Measurements from ENCODE around the gene PFKL. TPM values are rescaled to one million over a fixed set of nuclear protein-coding genes. Genes with fewer than 3 reads are reported as not detected.

PFKL gene
- total RNA-seq, 1 donor, result 114 TPM

GRCh38 chr21:44314128-44314527 is 14.3 kb downstream of the PFKL start:
- TF ChIP-seq, protein P1, sequence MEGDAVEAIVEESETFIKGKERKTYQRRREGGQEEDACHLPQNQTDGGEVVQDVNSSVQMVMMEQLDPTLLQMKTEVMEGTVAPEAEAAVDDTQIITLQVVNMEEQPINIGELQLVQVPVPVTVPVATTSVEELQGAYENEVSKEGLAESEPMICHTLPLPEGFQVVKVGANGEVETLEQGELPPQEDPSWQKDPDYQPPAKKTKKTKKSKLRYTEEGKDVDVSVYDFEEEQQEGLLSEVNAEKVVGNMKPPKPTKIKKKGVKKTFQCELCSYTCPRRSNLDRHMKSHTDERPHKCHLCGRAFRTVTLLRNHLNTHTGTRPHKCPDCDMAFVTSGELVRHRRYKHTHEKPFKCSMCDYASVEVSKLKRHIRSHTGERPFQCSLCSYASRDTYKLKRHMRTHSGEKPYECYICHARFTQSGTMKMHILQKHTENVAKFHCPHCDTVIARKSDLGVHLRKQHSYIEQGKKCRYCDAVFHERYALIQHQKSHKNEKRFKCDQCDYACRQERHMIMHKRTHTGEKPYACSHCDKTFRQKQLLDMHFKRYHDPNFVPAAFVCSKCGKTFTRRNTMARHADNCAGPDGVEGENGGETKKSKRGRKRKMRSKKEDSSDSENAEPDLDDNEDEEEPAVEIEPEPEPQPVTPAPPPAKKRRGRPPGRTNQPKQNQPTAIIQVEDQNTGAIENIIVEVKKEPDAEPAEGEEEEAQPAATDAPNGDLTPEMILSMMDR (IDR thresholded peaks at IDR 0.05; ENCODE audit: insufficient read depth, low read length), result no peak
- H3K4me3 ChIP-seq (ENCODE audit: low read depth, low read length), result no peak overlapping the region
- DNase-seq (ENCODE audit: low read depth), result no peak

DNA sequence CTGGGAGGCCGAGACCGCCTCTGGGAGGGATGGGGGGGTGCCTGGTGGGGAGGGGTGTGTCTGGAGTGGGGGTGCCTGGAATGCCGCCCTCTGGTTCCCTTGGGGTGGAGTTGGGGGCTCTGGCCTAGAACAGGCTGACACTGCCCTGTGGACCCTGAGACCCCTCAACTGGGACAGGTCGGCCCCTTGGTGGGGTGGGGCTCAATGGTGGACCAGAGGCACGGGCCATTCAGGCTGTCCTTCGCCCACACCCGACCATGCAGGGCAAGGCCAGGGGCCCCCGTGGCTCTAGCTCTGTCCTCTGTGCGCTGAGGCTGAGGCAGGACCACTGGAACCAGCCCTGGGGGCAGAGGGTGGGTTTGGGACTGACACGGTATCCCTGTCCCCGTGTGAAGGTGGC is 14.7 kb downstream of the PFKL start:
- TF ChIP-seq, protein P1 (IDR thresholded peaks at IDR 0.05; ENCODE audit: insufficient read depth, low read length), result no peak
- no peak for DNase-seq (ENCODE audit: low read depth)
- H3K4me3 ChIP-seq (ENCODE audit: low read depth, low read length), result no peak overlapping the region

- TF ChIP-seq, protein P1 (IDR thresholded peaks at IDR 0.05; ENCODE audit: insufficient read depth, low read length), result no peak
- no peak for DNase-seq (ENCODE audit: low read depth)
- H3K4me3 ChIP-seq (ENCODE audit: low read depth, low read length), result no peak overlapping the region
These were observed 15.9 kb downstream of the PFKL start for GRCh38 chr21:44315691-44316203.

DNA sequence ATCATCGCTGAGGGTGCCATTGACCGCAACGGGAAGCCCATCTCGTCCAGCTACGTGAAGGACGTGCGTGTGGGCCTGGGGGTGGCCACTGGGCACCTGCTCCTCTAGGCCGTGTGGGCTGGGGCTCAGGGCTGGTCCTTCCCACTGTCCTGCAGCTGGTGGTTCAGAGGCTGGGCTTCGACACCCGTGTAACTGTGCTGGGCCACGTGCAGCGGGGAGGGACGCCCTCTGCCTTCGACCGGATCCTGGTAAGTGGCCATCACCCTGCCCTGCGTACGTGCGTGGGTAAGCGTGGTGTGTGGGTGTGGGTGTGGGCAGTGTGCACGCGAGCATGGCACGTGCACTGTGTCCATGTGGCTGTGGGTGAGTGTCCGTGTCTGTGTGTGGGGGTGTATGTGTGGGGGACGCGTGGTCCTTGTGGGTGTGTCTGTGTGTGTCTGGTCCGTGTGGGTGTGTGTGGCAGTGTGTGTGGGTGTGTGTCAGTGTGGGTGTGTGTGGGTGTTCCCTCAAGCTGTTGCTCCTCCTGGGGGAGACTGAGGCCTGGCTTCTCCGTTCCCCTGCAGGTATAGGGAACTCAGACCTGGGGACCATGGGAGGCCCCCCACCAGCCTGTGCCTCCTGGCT is 16.5 kb downstream of the PFKL start:
- DNase-seq (ENCODE audit: low read depth), result no peak
- TF ChIP-seq, protein P1 (IDR thresholded peaks at IDR 0.05; ENCODE audit: insufficient read depth, low read length), result no peak
- no peak overlapping the region for H3K4me3 ChIP-seq (ENCODE audit: low read depth, low read length)

DNA sequence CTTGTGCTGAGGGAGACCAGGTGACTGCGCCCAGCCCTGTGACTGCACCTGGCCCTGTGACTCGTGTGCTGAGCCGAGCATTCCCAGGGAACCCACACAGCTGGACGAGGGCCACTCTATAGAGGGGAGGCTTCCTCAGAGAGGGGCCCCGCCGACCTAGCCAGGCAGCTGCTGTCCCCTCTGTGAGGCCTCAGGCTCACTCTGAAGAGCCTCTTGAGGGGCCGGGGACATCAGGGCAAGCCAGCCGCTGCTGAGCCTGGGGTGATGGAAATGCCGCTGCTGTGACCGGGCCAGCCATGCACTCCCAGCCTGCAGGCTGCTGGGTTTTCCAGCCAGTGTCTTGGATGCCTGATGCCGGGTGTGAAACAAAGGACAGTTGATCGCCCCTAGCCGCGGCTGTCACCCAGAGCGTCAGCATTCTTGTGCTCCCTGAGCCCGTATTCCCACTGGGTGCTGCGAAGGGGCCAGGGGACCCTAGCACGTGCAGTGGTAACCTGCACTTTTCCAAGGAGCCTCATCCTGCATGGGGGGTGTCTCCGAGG is 17.5 kb downstream of the PFKL start:
- TF ChIP-seq, protein P1 (IDR thresholded peaks at IDR 0.05; ENCODE audit: insufficient read depth, low read length), result no peak
- no peak for DNase-seq (ENCODE audit: low read depth)
- H3K4me3 ChIP-seq (ENCODE audit: low read depth, low read length), result no peak overlapping the region

DNA sequence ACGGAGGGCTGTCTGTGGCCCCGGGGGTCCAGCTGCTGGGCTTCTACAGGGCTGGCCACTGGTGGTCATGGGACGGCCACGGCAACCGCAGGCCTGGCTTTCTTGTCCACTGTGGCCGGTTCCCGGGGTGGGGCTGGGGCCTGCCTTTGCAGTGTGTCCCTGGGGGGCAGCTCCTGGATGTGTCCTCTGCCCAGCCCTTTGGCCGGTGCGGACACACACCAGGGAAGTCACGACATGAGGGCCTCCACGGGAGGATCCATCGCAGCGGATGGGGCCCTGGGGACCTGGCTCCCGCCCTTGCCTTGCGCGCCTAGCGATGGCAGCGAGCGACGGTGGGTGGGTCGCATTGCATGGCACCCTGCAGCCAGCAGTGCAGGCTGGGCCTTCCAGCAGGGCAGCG is 18.0 kb downstream of the PFKL start:
- H3K4me3 ChIP-seq (ENCODE audit: low read depth, low read length), result no peak overlapping the region
- no peak for DNase-seq (ENCODE audit: low read depth)
- TF ChIP-seq, protein P1 (IDR thresholded peaks at IDR 0.05; ENCODE audit: insufficient read depth, low read length), result no peak

All from fibroblast of the aortic adventitia (primary cell).